HG02973 (cell line): ENCODE results near the gene TRAF3.

Source experiments
- ATAC-seq: cut with Tn5 transposase; IDR thresholded peaks from one replicate; pipeline ENCODE4 v1.9.1; 2021; ENCODE audit warnings: moderate library complexity; ENCODE audit not compliant: unreplicated experiment

The TRAF3 gene

DNA sequence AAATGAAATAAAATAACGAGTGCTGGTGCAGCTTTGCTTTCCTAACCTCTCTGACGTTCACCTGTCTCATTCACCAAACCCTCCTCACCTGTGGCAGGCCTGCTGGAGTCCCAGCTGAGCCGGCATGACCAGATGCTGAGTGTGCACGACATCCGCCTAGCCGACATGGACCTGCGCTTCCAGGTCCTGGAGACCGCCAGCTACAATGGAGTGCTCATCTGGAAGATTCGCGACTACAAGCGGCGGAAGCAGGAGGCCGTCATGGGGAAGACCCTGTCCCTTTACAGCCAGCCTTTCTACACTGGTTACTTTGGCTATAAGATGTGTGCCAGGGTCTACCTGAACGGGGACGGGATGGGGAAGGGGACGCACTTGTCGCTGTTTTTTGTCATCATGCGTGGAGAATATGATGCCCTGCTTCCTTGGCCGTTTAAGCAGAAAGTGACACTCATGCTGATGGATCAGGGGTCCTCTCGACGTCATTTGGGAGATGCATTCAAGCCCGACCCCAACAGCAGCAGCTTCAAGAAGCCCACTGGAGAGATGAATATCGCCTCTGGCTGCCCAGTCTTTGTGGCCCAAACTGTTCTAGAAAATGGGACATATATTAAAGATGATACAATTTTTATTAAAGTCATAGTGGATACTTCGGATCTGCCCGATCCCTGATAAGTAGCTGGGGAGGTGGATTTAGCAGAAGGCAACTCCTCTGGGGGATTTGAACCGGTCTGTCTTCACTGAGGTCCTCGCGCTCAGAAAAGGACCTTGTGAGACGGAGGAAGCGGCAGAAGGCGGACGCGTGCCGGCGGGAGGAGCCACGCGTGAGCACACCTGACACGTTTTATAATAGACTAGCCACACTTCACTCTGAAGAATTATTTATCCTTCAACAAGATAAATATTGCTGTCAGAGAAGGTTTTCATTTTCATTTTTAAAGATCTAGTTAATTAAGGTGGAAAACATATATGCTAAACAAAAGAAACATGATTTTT lies 128.2 kb downstream of the TRAF3 start:
- ATAC-seq = no peak

- ATAC-seq = no peak
Measured at GRCh38 chr14:102906616-102907302, 129.5 kb downstream of the TRAF3 start.

DNA sequence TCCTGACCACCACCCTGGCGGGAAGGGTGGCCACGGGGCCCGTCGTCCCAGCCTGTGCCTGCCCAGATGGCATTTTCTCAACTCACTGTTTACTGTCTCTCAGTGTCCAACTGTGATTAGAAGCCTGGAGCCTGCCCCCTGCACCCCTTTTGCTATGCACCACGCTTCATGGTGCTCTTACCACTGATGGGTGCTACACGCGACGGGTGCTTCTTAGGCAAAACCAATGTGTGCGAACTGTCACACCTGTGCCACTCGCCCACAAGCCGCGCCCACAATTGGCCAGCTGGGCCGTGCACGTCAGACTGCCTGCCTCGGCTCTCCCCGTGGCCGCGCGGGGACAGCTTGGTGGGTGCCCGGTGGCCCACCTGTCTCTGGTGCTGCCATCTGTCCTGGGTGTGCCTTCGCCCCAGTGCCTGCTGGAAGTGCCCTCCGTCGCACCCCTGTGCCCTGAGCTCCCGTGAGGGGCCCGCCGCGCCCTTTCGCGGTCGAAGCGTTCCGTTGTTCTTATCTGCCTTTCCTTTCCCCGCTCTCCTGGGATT lies 130.1 kb downstream of the TRAF3 start:
- no peak for ATAC-seq

DNA sequence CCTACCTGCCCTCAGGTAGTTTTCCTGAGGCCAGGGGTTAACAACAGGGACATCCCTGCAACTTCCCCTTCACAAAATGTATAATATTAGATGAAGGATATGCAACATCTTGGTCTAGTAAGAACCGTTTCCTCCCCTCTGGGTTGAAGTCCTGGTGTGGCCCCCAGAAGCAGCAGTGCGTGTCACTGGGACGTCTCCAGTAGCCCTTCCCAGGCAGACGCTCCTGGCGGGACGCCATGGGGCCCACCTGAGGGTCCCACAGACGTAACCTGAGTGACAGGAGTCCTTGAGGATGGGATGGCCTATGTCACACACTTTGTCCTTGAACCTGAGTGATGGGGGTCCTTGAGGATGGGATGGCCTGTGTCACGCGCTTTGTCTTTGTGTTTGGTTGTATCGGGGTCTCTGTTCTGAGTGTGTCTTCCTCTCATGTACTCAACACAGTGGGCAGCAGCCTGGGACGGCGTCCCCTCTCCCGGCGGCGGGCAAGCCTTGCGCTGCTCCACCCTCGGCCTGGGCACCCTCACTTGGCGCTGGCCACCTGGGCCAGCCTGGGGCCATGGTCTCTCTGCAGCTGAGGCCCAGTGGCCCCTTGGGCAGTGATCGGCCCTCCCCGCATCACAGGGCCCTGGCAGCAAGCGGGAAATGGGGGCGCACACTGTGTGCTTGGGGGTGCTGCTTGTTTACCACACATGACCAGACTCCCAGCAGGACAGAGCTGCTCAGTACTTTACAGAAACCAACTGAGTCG lies 130.9 kb downstream of the TRAF3 start:
- ATAC-seq = no peak

- no peak for ATAC-seq
Measured at GRCh38 chr14:102908766-102909455, 131.7 kb downstream of the TRAF3 start.

GRCh38 chr14:102909462-102909861 lies 132.2 kb downstream of the TRAF3 start:
- no peak for ATAC-seq

- no peak for ATAC-seq
Measured at GRCh38 chr14:102909911-102910310, 132.7 kb downstream of the TRAF3 start.

GRCh38 chr14:102910442-102910841 lies 133.2 kb downstream of the TRAF3 start:
- ATAC-seq = no peak

GRCh38 chr14:102911541-102911951 lies 134.3 kb downstream of the TRAF3 start:
- no peak for ATAC-seq

DNA sequence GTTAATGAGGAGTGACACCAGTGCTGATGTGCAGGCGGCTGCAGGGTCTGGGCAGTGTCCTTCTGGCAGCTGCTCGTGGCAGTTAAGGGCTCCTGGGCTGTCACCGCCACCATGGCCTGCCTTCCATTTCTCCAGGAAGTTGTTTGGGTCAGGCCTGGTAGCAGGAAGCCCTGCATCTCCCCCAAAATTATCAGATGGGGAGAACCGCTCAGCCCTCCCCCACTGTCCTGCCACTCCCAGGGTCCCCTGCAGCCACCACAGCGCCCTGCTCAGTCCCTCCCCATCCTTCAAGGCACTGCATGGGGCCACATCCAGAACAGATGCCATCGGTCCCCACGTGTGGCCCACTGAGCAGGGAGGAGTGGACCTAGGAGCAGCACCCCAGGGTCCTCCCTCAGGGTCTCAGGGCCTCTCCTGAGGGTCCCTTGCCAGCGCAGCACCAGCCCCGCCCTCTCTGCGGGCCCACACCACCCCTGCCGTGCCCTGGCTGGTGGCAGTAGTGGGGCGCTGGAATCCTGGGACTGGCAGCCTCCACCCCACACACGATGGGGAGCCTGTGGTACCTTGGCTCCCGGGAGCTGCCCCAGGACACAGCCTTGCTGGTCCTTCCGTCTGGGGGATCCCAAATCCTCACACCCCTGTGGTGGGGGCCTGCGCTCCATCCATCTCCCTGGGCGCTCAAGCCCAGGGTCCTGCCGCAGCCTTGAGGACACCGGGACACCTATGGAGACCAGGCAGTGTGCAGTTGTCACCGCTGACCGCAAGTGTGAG lies 134.9 kb downstream of the TRAF3 start:
- no peak for ATAC-seq

DNA sequence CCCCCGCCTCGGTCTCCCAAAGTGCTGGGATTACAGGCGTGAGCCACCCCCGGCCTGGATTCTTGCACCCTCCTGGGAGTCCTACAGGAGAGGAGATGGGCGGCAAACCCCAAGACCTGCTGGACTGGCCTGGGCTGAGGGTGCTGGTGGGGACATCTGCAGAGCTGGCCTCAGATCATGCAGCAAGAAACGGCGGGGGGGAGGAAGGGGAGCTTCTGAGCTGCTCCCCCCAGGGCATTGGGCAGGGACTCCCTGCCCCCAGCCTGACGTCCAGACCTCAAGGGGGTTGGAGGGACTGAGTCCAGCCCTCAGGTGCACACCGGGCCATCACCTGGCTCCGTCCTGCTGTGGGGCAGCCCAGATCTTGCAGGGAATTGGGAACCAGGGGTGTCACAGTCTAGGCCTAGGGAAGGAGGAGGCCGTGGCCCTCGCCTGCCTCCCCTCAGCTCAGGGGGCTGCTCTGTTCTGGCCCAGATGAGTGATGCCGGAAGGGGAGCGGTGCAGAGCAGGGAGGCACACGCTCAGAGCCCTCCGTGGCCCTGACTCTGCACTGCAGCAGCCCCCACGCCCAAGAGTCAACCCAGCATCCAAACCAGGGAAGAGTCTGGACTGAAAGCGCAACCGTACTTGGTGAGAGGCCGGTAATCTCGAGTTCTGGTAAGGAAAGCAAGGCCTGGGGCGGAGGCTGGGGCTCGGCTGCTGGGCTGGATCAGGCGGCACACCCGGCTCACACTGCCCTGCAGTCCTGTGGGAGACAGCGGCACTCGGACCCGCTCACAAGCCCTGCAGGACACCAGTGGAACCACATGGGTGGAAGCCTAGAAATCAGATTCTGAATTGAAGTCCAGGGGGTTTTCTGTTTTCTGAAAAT lies 136.3 kb downstream of the TRAF3 start:
- no peak for ATAC-seq

DNA sequence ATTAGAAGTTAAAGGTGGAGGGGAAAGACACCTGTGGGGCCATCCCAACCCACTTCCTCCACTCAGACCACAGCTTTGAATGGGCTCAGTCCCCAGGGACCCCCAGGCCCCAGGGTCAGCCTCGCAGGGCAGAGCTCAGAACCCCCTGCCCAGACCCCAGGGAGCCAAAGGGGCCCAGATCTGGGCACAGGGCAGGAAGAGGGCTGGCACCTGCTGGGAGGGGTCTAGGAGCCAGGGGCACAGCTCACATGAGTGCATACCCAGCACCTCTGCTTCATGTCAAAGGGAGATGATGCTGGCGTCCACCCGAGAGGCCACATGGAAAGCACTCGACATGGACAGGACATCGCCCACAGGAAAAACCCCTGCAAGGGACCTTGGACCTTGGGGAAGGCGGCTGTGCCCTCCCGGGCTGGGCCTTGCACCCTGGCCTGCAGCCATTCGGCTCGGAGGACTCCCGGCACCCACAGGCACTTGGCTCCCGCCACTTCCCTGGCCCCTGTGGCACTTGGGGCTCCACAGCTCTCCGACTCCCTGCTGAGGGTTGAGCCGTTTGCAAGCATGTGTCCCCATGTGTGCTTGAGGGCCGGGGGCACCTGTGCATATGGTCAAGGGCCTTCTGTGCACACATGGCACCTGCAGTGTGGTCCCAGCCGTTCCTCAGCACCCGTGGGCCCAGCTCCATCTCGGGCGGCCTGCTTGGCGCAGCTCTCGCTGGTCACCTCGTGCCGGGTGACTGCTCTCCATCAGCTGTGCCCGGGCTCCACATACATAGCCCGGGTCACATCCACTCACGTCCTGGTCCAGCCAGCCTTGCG lies 137.4 kb downstream of the TRAF3 start:
- ATAC-seq = no peak

DNA sequence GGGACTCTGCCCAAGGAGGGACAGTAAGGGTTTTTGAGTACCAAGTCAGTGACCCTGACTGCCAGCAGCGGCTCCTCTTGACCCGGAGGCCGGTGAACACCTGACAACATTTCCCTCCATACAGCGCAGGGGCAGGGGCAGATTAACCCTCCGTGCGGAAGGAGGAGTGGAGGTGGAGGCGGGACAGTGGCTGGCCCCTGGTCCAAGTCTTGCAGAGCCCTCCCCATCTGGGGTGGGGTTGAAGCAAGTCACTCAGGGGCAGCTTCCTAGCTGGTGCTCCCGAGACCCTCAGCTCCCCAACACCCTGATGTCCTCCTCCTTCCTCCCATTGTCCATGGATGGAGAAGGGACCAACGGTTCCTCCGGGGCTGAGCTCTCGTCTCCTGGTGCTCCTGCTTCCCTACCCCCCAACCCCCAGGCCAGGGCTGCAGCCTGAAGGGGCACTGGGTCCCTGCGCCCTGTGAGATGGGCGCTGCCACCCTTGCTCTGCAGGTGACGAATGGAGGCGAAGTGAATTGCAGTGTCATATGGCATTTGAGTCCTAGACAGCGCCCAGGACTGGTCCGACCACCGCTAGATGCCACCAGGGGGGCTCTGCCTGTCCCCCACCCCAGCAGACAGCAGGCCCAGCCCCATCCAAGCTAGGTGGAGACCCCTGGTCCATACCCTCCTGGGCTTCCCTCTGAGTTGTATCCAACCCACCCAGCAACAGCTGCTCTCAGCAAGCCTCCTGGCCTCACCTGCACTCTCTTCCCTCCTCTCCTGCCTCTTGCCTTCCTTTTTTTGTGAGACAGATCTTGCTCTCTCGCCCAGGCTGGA lies 138.3 kb downstream of the TRAF3 start:
- ATAC-seq = no peak

DNA sequence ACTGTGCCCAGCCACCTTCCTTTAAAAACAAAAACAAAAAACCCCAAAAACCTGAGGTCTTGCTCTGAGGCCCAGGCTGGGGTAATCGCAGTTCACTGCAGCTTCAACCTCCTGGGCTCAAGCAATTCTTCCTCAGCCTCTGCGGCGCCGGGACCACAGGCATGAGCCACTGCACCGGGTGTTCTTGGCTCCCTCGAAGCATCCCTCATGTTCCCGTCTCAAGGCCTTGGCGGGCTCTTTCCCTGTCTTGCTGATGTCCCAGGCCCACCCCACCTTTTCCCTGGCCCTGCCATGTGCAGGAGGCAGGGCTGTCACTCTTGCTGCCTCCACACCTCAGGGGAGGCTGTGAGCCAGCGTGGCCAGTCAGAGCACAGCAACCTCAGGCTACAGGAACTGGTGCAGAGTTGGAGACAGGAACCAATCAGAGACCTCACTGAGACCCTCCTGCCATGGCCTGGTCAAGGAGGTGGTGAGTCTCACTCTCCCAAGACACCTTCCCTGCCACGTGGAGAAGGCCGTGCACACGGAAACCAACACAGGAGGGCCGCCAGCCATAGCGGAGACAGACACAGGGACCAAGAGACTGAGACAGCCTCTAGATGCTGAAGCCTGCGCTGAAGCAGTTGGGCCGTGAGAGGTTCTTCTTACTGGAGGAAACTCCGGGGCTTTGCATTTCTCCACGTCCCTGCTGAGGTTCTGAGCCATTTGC lies 139.3 kb downstream of the TRAF3 start:
- no peak for ATAC-seq

GRCh38 chr14:102917056-102917385 lies 139.8 kb downstream of the TRAF3 start:
- ATAC-seq = no peak

DNA sequence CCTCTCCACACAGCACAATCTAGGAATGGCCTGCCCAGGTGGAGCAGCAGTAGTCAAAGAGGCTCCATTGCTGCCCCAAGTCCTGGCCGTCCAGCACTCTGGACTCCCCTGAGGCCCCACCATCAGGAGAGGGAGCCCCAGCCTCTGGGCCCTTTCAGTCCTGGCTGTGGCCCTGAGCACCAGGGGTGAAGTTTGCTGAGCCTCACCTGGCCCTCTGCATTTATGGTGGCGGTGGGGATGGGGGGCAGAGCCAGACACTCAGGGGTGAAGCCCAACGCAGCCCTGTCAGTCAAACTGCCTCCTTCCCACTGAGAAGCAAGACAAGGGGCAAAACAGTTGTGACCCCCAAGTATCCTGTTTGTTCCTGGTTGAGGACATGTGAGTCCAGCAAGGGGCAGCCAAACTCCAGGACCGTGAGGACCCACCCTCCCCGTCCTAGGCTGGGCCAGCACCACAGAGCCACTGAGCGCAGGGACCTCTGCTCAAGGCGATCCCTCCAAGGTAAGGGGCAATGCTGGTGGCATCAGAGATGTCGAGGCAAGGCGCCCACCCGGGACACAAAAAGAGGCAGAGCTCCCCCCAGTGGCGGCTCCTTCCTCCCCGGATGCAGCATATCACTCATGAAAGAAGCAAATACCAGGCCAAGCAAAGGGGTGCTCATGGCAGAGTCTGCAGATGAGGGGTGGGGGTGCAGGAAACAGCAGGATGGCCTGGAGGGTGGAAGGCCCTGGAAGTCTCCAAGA lies 140.4 kb downstream of the TRAF3 start:
- no peak for ATAC-seq
